HEK293T (cell line): Measurements from ENCODE around the gene DCANP1.

Experiments used
- ARNT ChIP-seq: fragments of 450-650 bp; IDR thresholded peaks from 2 replicates; pipeline ENCODE4 v1.6.1; 2017; ENCODE audit warnings: mild to moderate bottlenecking
- FOXA1 ChIP-seq: fragments of 450-650 bp; IDR thresholded peaks from 2 replicates; pipeline ENCODE4 v1.6.1; 2016; ENCODE audit warnings: mild to moderate bottlenecking
- FOXK2 ChIP-seq: fragments of 450-650 bp; IDR thresholded peaks from 2 replicates; pipeline ENCODE4 v1.6.1; 2016; ENCODE audit warnings: mild to moderate bottlenecking
- HDGF ChIP-seq: fragments of 450-650 bp; IDR thresholded peaks from 2 replicates; pipeline ENCODE4 v1.6.1; 2017; ENCODE audit warnings: antibody characterized with exemption, borderline replicate concordance
- L3MBTL2 ChIP-seq: fragments of 450-650 bp; conservative IDR thresholded peaks from 2 replicates; pipeline ENCODE4 v1.6.1; 2016; ENCODE audit warnings: mild to moderate bottlenecking
- PKNOX1 ChIP-seq: fragments of 450-650 bp; IDR thresholded peaks from 2 replicates; pipeline ENCODE4 v1.6.1; 2016
- SP1 ChIP-seq: fragments of 450-650 bp; IDR thresholded peaks from 2 replicates; pipeline ENCODE4 v1.6.1; 2017
- ZNF384 ChIP-seq: fragments of 450-650 bp; IDR thresholded peaks from 2 replicates; pipeline ENCODE4 v1.6.1; 2016

- no peak for TF ChIP-seq FOXK2
- no peak for TF ChIP-seq FOXA1
- no peak for TF ChIP-seq SP1
- no peak for TF ChIP-seq PKNOX1
- no peak for TF ChIP-seq HDGF
- TF ChIP-seq ARNT = no peak
- no peak for TF ChIP-seq ZNF384
- TF ChIP-seq L3MBTL2 = no peak
These were observed 21.4 kb upstream of the DCANP1 start for GRCh38 chr5:135468541-135468940.
